Ectodermal cell (in vitro differentiated cells): ENCODE results near the gene HMG20A.

ENCODE experiments used
- H3K27ac ChIP-seq: 2 replicates; pipeline ENCODE4 v1.7.0; 2013; ENCODE audit warnings: mild to moderate bottlenecking, low read depth, low read length; ENCODE audit not compliant: insufficient read depth, poor library complexity, severe bottlenecking
- H3K27me3 ChIP-seq: 2 replicates; pipeline ENCODE4 v1.7.0; 2013; ENCODE audit warnings: mild to moderate bottlenecking, low read length; ENCODE audit not compliant: insufficient read depth, control insufficient read depth, poor library complexity, severe bottlenecking
- H3K36me3 ChIP-seq: one replicate; pipeline ENCODE4 v1.7.0; 2013; ENCODE audit warnings: low read length; ENCODE audit not compliant: control insufficient read depth, insufficient read depth
- H3K4me1 ChIP-seq: one replicate; pipeline ENCODE4 v1.7.0; 2013; ENCODE audit warnings: low read length; ENCODE audit not compliant: control insufficient read depth, insufficient read depth
- H3K4me3 ChIP-seq: 2 replicates; pipeline ENCODE4 v1.7.0; 2013; ENCODE audit warnings: low read depth, low read length, control low read depth; ENCODE audit not compliant: insufficient read depth
- H3K9me3 ChIP-seq: 2 replicates; pipeline ENCODE4 v1.7.0; 2013; ENCODE audit warnings: mild to moderate bottlenecking, low read length, moderate library complexity; ENCODE audit not compliant: control insufficient read depth
- WGBS, 2 experiments: methylation state at CpG; one replicate each; pipeline ENCODE4 v1.1.7; 2013; ENCODE audit warnings: missing lambda C conversion rate in 2 of 2; 5-methylcytosine and 5-hydroxymethylcytosine counted together

The HMG20A gene

DNA sequence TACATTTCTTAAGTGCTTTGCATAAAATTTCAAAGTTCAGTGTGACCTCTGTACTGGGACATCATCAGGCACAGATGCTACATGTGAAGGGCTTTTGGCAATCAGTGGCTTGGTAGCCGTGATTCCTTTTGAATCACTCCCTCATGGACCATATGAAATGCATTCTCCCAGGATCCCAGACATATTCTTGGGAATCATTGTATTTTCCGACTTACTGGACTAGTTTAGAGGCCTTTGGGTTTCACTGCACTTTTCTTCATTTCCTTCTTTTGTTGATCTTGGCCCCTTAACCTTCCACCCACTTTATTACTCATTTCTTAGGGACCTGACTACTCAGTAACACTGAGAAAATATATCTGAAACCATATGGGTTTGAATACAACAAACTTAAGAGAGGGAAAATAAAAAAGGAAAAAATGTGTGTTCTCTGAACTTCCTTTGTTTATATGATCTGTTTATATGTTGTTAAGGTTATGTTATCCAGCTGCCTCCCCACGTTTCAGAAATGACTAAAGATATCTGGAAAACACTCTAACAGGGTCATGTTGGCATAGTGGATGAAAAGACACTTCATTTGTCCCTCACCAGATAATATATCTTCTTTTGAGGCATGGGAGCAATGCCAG, 35.1 kb downstream of the HMG20A start:
- Histone ChIP-seq H3K27ac (no peak overlapping the region), H3K36me3 (peaks cover under 1% of the 10 kb centered on the region), H3K4me1 (peaks cover 7% of the 10 kb centered on the region), H3K4me3 (no peak overlapping the region), H3K27me3 (no peaks in the 10 kb centered on the region), H3K9me3 (peaks cover 1% of the 10 kb centered on the region)
- WGBS, 2 experiments, result 89 to 99% methylated on average over 3 of the region's 3 CpGs

DNA sequence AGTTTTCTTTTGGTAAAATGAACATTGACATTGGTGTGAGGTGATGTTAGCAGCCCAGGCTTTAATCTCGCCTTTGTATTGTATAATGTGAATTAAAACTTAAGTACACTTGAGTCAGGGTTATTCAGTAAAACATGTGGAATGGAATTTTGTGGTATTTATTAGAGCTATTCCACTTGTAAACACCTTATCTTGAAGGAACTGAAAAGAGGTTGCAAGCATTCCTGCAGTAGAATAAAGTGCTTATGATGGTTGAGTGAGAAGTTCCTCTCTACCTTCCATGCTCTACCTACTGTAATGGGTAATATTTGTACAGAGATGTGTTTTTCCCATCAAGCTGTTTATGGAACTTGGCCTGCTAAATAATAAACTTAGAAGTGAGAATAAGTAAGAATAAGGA, 36.1 kb downstream of the HMG20A start:
- H3K27ac ChIP-seq, result no peak overlapping the region
- no peak overlapping the region for H3K4me3 ChIP-seq
- no peaks in the 10 kb centered on the region for H3K27me3 ChIP-seq
- 95 to 97% methylated on average over 1 of the region's 1 CpG for WGBS, 2 experiments
- H3K4me1 ChIP-seq, result peaks cover 7% of the 10 kb centered on the region
- no peaks in the 10 kb centered on the region for H3K36me3 ChIP-seq
- H3K9me3 ChIP-seq, result no peaks in the 10 kb centered on the region

DNA sequence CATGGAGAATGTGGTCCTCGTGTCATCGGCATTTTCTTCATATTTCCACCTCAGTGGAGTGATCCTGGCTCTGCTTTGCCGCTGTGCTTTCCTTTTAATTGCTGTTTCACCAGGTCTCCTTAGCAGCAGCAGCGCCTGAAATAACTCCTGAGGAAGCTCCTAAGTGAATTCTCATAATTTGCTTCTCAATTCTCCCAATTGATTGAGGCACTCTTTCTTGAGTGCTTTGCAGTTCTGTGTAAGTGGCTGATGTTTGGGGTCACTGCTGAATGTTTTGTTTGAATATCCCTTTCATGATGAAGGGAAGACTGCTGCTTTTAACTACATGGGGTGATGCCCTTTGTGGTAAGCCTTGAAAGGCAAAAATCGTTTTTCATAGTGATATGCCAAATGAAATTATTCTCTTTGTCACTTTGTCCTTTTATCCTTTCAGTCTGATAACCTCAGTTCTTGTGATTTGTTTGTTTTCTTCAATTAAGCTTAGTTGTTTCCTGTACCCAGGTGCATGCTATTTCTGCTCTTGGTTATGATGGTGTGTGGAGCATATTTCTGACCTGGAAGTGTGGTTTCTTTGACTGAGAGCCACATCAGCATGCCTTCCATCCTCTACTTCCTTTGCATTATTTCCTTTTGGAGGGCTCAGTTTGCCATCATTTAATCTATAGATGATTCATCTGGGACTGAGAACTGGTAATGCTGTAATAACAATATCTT, 36.7 kb downstream of the HMG20A start:
- Histone ChIP-seq H3K36me3 (no peaks in the 10 kb centered on the region), H3K27me3 (no peaks in the 10 kb centered on the region), H3K27ac (no peak overlapping the region), H3K4me3 (no peak overlapping the region), H3K9me3 (no peaks in the 10 kb centered on the region), H3K4me1 (peaks cover 7% of the 10 kb centered on the region)
- 84 to 85% methylated on average over 5 of the region's 5 CpGs for WGBS, 2 experiments

DNA sequence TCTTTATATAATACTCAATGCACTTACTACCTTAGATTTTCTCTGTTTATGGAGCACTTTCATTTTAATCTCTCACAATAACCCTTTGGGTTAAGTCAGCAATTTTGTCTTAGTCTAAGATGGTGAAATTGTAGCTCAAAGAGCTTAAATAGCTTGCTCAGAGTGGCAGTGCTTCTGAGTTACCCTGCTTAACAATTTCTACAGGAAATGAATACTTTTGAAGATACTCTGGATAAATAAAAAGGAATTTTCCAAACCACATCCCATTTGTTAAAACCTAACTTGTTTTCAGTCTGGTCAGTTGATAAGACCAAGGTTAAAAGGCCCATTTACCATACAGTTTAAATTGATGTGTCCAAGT, 37.2 kb downstream of the HMG20A start:
- Histone ChIP-seq H3K27me3 (no peaks in the 10 kb centered on the region), H3K4me3 (no peak overlapping the region), H3K36me3 (no peaks in the 10 kb centered on the region), H3K4me1 (peaks cover 7% of the 10 kb centered on the region), H3K9me3 (no peaks in the 10 kb centered on the region), H3K27ac (no peak overlapping the region)

- Histone ChIP-seq H3K27ac (no peak overlapping the region), H3K36me3 (no peaks in the 10 kb centered on the region)
These were observed 38.3 kb downstream of the HMG20A start for GRCh38 chr15:77459031-77459430.

DNA sequence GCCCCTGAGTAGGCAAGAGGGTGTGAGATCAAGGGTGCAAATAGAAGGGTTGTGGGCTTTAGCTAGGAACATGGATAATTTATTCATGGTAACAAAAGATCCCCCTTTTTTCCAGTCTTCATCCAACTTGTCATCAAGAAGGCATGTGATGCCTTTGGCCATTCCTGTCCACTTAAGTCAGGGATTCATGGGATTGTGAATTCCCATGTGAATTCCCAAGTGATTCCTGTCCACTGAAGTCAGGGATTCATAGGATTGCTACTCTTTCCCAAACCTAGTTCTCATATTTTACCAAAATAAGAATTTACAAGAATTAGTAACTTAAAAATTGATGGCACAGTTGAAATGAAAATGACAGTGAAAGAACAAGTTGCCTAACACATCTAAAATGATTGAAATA, 40.8 kb downstream of the HMG20A start:
- Histone ChIP-seq H3K9me3 (no peaks in the 10 kb centered on the region), H3K36me3 (no peaks in the 10 kb centered on the region)

More at GRCh38 chr15:77459031-77459430, 38.3 kb downstream of the HMG20A start:
- Histone ChIP-seq H3K27me3 (no peaks in the 10 kb centered on the region), H3K9me3 (no peaks in the 10 kb centered on the region), H3K4me3 (no peak overlapping the region), H3K4me1 (peaks cover 7% of the 10 kb centered on the region)
- 100% methylated on average over 2 of the region's 2 CpGs for WGBS, 2 experiments

DNA sequence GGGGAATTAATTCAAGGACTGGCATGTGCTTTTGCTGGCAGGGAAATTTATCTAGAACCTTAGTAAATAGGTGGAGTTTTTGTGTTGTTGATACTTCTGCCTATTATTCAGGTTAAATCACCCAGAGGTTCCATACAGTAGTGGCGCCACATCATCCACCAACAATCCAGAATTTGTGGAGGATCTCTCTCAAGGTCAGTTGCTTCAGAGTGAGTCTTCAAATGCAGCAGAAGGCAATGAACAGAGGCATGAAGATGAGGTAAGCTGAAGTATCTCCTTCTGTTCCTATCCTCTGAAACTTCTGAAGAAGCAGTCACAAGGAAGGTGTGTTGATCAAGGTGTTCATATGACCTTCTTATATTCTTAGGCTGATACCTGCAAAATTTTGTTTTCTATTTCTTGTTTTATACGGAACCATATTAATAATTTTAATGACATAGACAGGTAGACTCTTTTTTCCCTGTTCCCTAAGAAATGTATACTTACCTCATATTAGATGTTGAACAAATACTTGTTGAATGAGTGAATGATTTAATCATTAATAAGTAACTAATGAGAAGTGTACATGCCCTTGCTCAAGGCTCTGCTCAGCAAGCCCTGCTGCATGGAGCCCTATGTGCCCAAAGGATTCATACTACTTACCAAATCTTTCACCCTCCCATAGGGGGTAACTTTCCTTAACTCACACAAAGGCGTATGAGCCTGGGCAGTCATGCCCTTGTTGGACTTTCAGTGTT, 43.6 kb downstream of the HMG20A start:
- no peak overlapping the region for H3K27ac ChIP-seq
- no peaks in the 10 kb centered on the region for H3K9me3 ChIP-seq
- no peaks in the 10 kb centered on the region for H3K4me1 ChIP-seq
- H3K27me3 ChIP-seq, result no peaks in the 10 kb centered on the region
- peaks cover 5% of the 10 kb centered on the region for H3K36me3 ChIP-seq
- no peak overlapping the region for H3K4me3 ChIP-seq
- WGBS, 2 experiments, result 92 to 95% methylated on average over 2 of the region's 3 CpGs

More for the DNA sequence above, 40.8 kb downstream of the HMG20A start:
- Histone ChIP-seq H3K27me3 (no peaks in the 10 kb centered on the region), H3K4me1 (peaks cover 7% of the 10 kb centered on the region), H3K27ac (no peak overlapping the region), H3K4me3 (no peak overlapping the region)

GRCh38 chr15:77466521-77466920, 45.8 kb downstream of the HMG20A start:
- peaks cover 8% of the 10 kb centered on the region for H3K36me3 ChIP-seq
- H3K27me3 ChIP-seq, result no peaks in the 10 kb centered on the region
- H3K9me3 ChIP-seq, result no peaks in the 10 kb centered on the region
- no peaks in the 10 kb centered on the region for H3K4me1 ChIP-seq
- H3K4me3 ChIP-seq, result no peak overlapping the region
- no peak overlapping the region for H3K27ac ChIP-seq
- WGBS, 2 experiments, result 82 to 85% methylated on average over 1 of the region's 1 CpG

DNA sequence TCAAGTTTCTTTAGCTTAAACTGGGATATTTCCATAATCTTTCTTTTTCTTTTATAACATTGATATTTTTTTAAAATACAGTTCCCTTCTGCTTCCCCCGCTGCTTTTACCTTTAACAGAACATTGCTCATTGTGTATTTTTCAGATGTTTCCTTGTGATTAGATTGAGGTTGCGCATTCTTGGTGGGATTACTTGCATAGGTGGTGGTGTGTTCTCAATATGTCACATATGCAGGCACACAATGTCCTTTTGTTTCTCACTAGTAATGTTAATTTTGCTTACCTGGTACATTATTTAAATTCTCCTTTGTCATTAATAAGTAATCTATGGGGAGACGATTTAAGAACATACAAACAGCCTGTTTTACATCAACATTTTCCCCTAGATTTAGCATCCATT, 48.2 kb downstream of the HMG20A start:
- Histone ChIP-seq H3K27ac (no peak overlapping the region), H3K36me3 (peaks cover 12% of the 10 kb centered on the region), H3K4me3 (no peak overlapping the region), H3K9me3 (no peaks in the 10 kb centered on the region), H3K4me1 (no peaks in the 10 kb centered on the region), H3K27me3 (no peaks in the 10 kb centered on the region)
- 83 to 100% methylated on average over 1 to 2 of the region's 3 CpGs for WGBS, 2 experiments

GRCh38 chr15:77470235-77470634, 49.5 kb downstream of the HMG20A start:
- peaks cover 12% of the 10 kb centered on the region for H3K36me3 ChIP-seq
- peaks cover 6% of the 10 kb centered on the region for H3K4me1 ChIP-seq
- no peaks in the 10 kb centered on the region for H3K27me3 ChIP-seq
- H3K4me3 ChIP-seq, result no peak overlapping the region
- no peaks in the 10 kb centered on the region for H3K9me3 ChIP-seq
- H3K27ac ChIP-seq, result no peak overlapping the region
